Parathyroid adenoma (tissue), 2 donors: ENCODE results near the gene FFAR3.

Experiments used
- H2AFZ ChIP-seq: fragments of 300-600 bp; sonication (generic); one replicate; pipeline ENCODE4 v1.7.0; 2017; ENCODE audit warnings: antibody characterized with exemption, mild to moderate bottlenecking
- H3K27ac ChIP-seq: fragments of 300-600 bp; sonication (generic); one replicate; pipeline ENCODE4 v1.7.0; 2017
- H3K27me3 ChIP-seq: fragments of 300-600 bp; sonication (generic); one replicate; pipeline ENCODE4 v1.7.0; 2017; ENCODE audit warnings: low read length; ENCODE audit not compliant: control insufficient read depth, insufficient read depth
- H3K36me3 ChIP-seq: fragments of 300-600 bp; sonication (generic); one replicate; pipeline ENCODE4 v1.7.0; 2017; ENCODE audit warnings: low read length; ENCODE audit not compliant: control insufficient read depth, insufficient read depth
- H3K4me1 ChIP-seq: fragments of 300-600 bp; sonication (generic); one replicate; pipeline ENCODE4 v1.7.0; 2017; ENCODE audit warnings: control low read depth
- H3K4me2 ChIP-seq: fragments of 300-600 bp; sonication (generic); one replicate; pipeline ENCODE4 v1.7.0; 2017; ENCODE audit warnings: low read length
- H3K4me3 ChIP-seq: fragments of 300-600 bp; sonication (generic); one replicate; pipeline ENCODE4 v1.7.0; 2017; ENCODE audit warnings: low read depth, low read length
- H3K79me2 ChIP-seq: fragments of 300-600 bp; sonication (generic); one replicate; pipeline ENCODE4 v1.7.0; 2017; ENCODE audit warnings: control low read depth
- H3K9ac ChIP-seq: fragments of 300-600 bp; sonication (generic); one replicate; pipeline ENCODE4 v1.7.0; 2017; ENCODE audit warnings: mild to moderate bottlenecking
- H3K9me3 ChIP-seq: fragments of 300-600 bp; sonication (generic); one replicate; pipeline ENCODE4 v1.7.0; 2017; ENCODE audit warnings: low read length; ENCODE audit not compliant: control insufficient read depth
- CTCF ChIP-seq: fragments of 300-600 bp; sonication (generic); IDR thresholded peaks from one replicate; pipeline ENCODE4 v1.7.0; 2017; ENCODE audit warnings: antibody characterized with exemption, mild to moderate bottlenecking
- donor health status: primary hyperparathyroidism.

Gene FFAR3

GRCh38 chr19:35314858-35315470 lies 43.3 kb upstream of the FFAR3 start:
- Histone ChIP-seq H3K4me2 (no peak overlapping the region), H3K27ac (no peak overlapping the region), H3K36me3 (no peaks in the 10 kb centered on the region), H3K79me2 (no peaks in the 10 kb centered on the region), H2AFZ (no peak overlapping the region), H3K4me3 (no peak overlapping the region), H3K27me3 (no peaks in the 10 kb centered on the region), H3K9me3 (no peaks in the 10 kb centered on the region), H3K4me1 (no peaks in the 10 kb centered on the region), H3K9ac (no peak overlapping the region)
- TF ChIP-seq CTCF: no peak

DNA sequence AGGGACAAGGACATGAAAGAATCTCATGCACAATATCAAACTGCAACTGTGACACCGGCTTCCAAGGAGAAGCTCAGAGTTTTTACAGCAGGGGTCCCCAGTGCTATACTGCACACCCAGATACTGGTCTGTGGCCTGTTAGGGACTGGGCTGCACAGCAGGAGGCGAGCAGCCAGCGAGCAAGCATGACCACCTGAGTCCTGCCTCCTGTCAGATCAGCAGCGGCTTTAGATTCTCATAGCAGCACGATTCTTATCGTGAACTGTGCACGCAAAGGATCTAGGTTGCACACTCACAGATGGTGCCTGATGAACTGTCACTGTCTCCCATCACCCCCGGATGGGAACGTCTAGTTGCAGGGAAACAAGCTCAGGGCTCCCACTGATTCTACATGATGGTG lies 42.4 kb upstream of the FFAR3 start:
- Histone ChIP-seq H3K4me1 (no peaks in the 10 kb centered on the region), H3K27me3 (no peaks in the 10 kb centered on the region), H2AFZ (no peak overlapping the region), H3K27ac (no peak overlapping the region), H3K9me3 (no peaks in the 10 kb centered on the region), H3K4me3 (no peak overlapping the region), H3K9ac (no peak overlapping the region), H3K79me2 (no peaks in the 10 kb centered on the region), H3K4me2 (no peak overlapping the region), H3K36me3 (no peaks in the 10 kb centered on the region)
- no peak for TF ChIP-seq CTCF

GRCh38 chr19:35316560-35316959 lies 41.7 kb upstream of the FFAR3 start:
- Histone ChIP-seq H3K27ac (no peak overlapping the region), H3K9me3 (no peaks in the 10 kb centered on the region), H3K4me2 (no peak overlapping the region), H3K27me3 (no peaks in the 10 kb centered on the region), H3K4me1 (no peaks in the 10 kb centered on the region), H3K9ac (no peak overlapping the region), H3K36me3 (no peaks in the 10 kb centered on the region), H3K79me2 (no peaks in the 10 kb centered on the region), H2AFZ (no peak overlapping the region), H3K4me3 (no peak overlapping the region)
- TF ChIP-seq CTCF: no peak

DNA sequence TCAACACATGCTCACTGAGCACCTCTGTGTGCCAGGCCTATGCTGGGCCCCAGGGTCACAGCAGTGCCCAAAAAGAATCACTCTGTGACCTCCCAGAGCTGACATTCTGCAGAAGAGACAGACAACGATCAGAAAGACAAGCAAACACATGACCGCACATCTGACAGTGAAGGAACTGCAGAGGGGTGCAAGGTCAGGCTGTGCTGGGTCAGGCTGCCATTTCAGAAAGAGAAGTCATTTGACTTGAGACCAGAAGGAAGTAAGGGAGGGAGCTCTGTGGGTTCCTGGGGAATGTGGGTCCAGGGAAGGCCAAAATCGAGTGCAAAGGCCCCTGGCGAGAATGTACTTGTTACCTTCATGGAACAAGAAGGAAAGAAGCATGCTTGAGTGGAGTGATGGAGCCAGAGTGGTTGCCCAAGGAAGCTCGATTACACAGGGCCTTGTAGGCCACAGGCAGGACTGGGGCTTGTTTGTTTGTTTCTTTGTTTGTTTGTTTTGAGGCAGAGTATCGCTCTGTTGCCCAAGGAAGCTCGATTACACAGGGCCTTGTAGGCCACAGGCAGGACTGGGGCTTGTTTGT lies 40.7 kb upstream of the FFAR3 start:
- Histone ChIP-seq H3K79me2 (no peaks in the 10 kb centered on the region), H3K27me3 (no peaks in the 10 kb centered on the region), H3K4me3 (no peak overlapping the region), H2AFZ (no peak overlapping the region), H3K4me2 (no peak overlapping the region), H3K36me3 (no peaks in the 10 kb centered on the region), H3K9ac (no peak overlapping the region), H3K9me3 (no peaks in the 10 kb centered on the region), H3K27ac (no peak overlapping the region), H3K4me1 (no peaks in the 10 kb centered on the region)
- TF ChIP-seq CTCF: no peak
